Astrocyte (in vitro differentiated cells and primary cell): ENCODE results near the gene OPALIN. TPM values are rescaled to one million over a fixed set of nuclear protein-coding genes. Genes with fewer than 3 reads are reported as not detected.
A peak's percentile ranks its signal among the peaks of the same experiment; 100 is the strongest.

ENCODE experiments used
- DNase-seq: peaks from one replicate; pipeline ENCODE4 v3.0.0-alpha.2; 2010; ENCODE audit warnings: low read depth
- FAIRE-seq: peaks from 2 replicates; lab custom pipeline; 2011; peaks lifted over from hg19 to GRCh38; lab: Jason Lieb, UNC
- H2AFZ ChIP-seq: 2 replicates; pipeline ENCODE4 v1.6.0; 2012; ENCODE audit warnings: low read depth, low read length, inconsistent platforms
- H3K27ac ChIP-seq: 2 replicates; pipeline ENCODE4 v1.5.1; 2011; ENCODE audit warnings: low read depth, low read length, inconsistent platforms
- H3K27me3 ChIP-seq: 2 replicates; pipeline ENCODE4 v1.6.0; 2011; ENCODE audit warnings: low read length, inconsistent platforms; ENCODE audit not compliant: insufficient read depth
- H3K36me3 ChIP-seq: 2 replicates; pipeline ENCODE4 v1.5.1; 2011; ENCODE audit warnings: low read length, inconsistent platforms; ENCODE audit not compliant: insufficient read depth
- H3K4me1 ChIP-seq: 2 replicates; pipeline ENCODE4 v1.5.1; 2011; ENCODE audit warnings: low read length, inconsistent platforms; ENCODE audit not compliant: insufficient read depth
- H3K4me2 ChIP-seq: 2 replicates; pipeline ENCODE4 v1.6.0; 2012; ENCODE audit warnings: low read length, inconsistent platforms
- H3K4me3 ChIP-seq: 2 replicates; pipeline ENCODE4 v1.5.1; 2011; ENCODE audit warnings: low read depth, mild to moderate bottlenecking, low read length, inconsistent platforms; ENCODE audit not compliant: insufficient read depth
- H3K79me2 ChIP-seq: 2 replicates; pipeline ENCODE4 v1.6.0; 2012; ENCODE audit warnings: mild to moderate bottlenecking, low read length, inconsistent platforms; ENCODE audit not compliant: insufficient read depth
- H3K9ac ChIP-seq: 2 replicates; pipeline ENCODE4 v1.6.0; 2012; ENCODE audit warnings: mild to moderate bottlenecking, low read length, inconsistent platforms
- H3K9me3 ChIP-seq: 2 replicates; pipeline ENCODE4 v1.5.1; 2012; ENCODE audit warnings: low read depth, mild to moderate bottlenecking, low read length, inconsistent platforms; ENCODE audit not compliant: insufficient read depth
- H4K20me1 ChIP-seq: 2 replicates; pipeline ENCODE4 v1.6.0; 2012; ENCODE audit warnings: low read length, inconsistent platforms; ENCODE audit not compliant: insufficient read depth
- H3K27ac Mint-ChIP-seq: one replicate; pipeline ENCODE4 v1.8.0; 2021; ENCODE audit warnings: mild to moderate bottlenecking, mixed read lengths; ENCODE audit not compliant: unreplicated experiment
- H3K27me3 Mint-ChIP-seq: one replicate; pipeline ENCODE4 v1.8.0; 2021; ENCODE audit warnings: low read depth, mixed read lengths; ENCODE audit not compliant: unreplicated experiment
- H3K36me3 Mint-ChIP-seq: one replicate; pipeline ENCODE4 v1.8.0; 2021; ENCODE audit warnings: low read depth, mixed read lengths; ENCODE audit not compliant: unreplicated experiment
- H3K4me1 Mint-ChIP-seq: one replicate; pipeline ENCODE4 v1.8.0; 2021; ENCODE audit warnings: low read depth, mixed read lengths; ENCODE audit not compliant: unreplicated experiment
- H3K4me3 Mint-ChIP-seq: one replicate; pipeline ENCODE4 v1.8.0; 2021; ENCODE audit warnings: mild to moderate bottlenecking, moderate library complexity, mixed read lengths; ENCODE audit not compliant: unreplicated experiment
- H3K9me3 Mint-ChIP-seq: one replicate; pipeline ENCODE4 v1.8.0; 2021; ENCODE audit warnings: mild to moderate bottlenecking, mixed read lengths; ENCODE audit not compliant: unreplicated experiment
- CTCF ChIP-seq: IDR thresholded peaks from 2 replicates; pipeline ENCODE4 v1.5.1; 2011; ENCODE audit warnings: low read depth, mild to moderate bottlenecking, inconsistent platforms, low read length, moderate library complexity; ENCODE audit not compliant: insufficient read depth
- EZH2 ChIP-seq: IDR thresholded peaks from 2 replicates; pipeline ENCODE4 v1.6.1; 2012; ENCODE audit warnings: mild to moderate bottlenecking, low read length, inconsistent platforms; ENCODE audit not compliant: insufficient read depth
- total RNA-seq: library from RNA; stranded (reverse); gene quantifications from 2 replicates; pipeline ENCODE4 v1.2.1, GENCODE V29; 2021

Gene OPALIN
- total RNA-seq, 1 donor from 2014 or later: not detected

- Histone ChIP-seq H3K4me3 (no peak overlapping the region), H3K27ac (no peak overlapping the region), H3K9ac (no peak overlapping the region), H4K20me1 (no peaks in the 10 kb centered on the region), H3K79me2 (no peaks in the 10 kb centered on the region), H3K4me2 (no peak overlapping the region), H3K9me3 (no peaks in the 10 kb centered on the region), H3K36me3 (no peaks in the 10 kb centered on the region), H2AFZ (no peak overlapping the region), H3K4me1 (no peaks in the 10 kb centered on the region), H3K27me3 (peaks cover 5% of the 10 kb centered on the region)
- Mint-ChIP-seq H3K9me3 (peaks cover 3% of the 10 kb centered on the region), H3K27me3 (peaks cover 5% of the 10 kb centered on the region), H3K36me3 (no peaks in the 10 kb centered on the region), H3K4me1 (no peaks in the 10 kb centered on the region), H3K4me3 (no peak overlapping the region), H3K27ac (no peak overlapping the region)
- DNase-seq (peak; percentile 25), FAIRE-seq (no peak)
- no peak for TF ChIP-seq EZH2
- peak; percentile 73 for TF ChIP-seq CTCF
These were observed 18.6 kb downstream of the OPALIN start for GRCh38 chr10:96339956-96340904.

GRCh38 chr10:96339383-96339782 lies 19.4 kb downstream of the OPALIN start:
- H3K4me3 Mint-ChIP-seq: no peak overlapping the region
- H3K36me3 ChIP-seq: no peaks in the 10 kb centered on the region
- TF ChIP-seq CTCF (no peak), EZH2 (no peak)
- no peaks in the 10 kb centered on the region for H3K4me1 ChIP-seq
- no peaks in the 10 kb centered on the region for H3K36me3 Mint-ChIP-seq
- no peak overlapping the region for H3K27ac ChIP-seq
- FAIRE-seq (no peak), DNase-seq (no peak)
- no peaks in the 10 kb centered on the region for H4K20me1 ChIP-seq
- peaks cover 5% of the 10 kb centered on the region for H3K27me3 ChIP-seq
- no peak overlapping the region for H3K27ac Mint-ChIP-seq
- no peak overlapping the region for H3K4me2 ChIP-seq
- H3K9me3 ChIP-seq: no peaks in the 10 kb centered on the region
- H3K9ac ChIP-seq: no peak overlapping the region
- H3K9me3 Mint-ChIP-seq: no peaks in the 10 kb centered on the region
- H2AFZ ChIP-seq: no peak overlapping the region
- no peaks in the 10 kb centered on the region for H3K79me2 ChIP-seq
- H3K4me1 Mint-ChIP-seq: no peaks in the 10 kb centered on the region
- no peak overlapping the region for H3K4me3 ChIP-seq
- H3K27me3 Mint-ChIP-seq: peaks cover 3% of the 10 kb centered on the region
